Hepatocyte (in vitro differentiated cells): ENCODE data around the gene VMAC.

Experiments
- EZH2phosphoT487 ChIP-seq: fragments of 200-600 bp; sonication (generic); IDR thresholded peaks from one replicate; pipeline ENCODE4 v1.6.1; 2018; ENCODE audit warnings: antibody characterized with exemption, mild to moderate bottlenecking, low read depth, moderate library complexity; ENCODE audit not compliant: unreplicated experiment, severe bottlenecking
- TF ChIP-seq, protein P1 (sequence below): fragments of 200-600 bp; sonication (generic); IDR thresholded peaks from 2 replicates; pipeline ENCODE4 v1.5.1; 2016; ENCODE audit warnings: antibody characterized with exemption, mild to moderate bottlenecking; ENCODE audit not compliant: poor library complexity

GRCh38 chr19:5895890-5896289, 8.8 kb upstream of the VMAC start:
- TF ChIP-seq, protein P1, sequence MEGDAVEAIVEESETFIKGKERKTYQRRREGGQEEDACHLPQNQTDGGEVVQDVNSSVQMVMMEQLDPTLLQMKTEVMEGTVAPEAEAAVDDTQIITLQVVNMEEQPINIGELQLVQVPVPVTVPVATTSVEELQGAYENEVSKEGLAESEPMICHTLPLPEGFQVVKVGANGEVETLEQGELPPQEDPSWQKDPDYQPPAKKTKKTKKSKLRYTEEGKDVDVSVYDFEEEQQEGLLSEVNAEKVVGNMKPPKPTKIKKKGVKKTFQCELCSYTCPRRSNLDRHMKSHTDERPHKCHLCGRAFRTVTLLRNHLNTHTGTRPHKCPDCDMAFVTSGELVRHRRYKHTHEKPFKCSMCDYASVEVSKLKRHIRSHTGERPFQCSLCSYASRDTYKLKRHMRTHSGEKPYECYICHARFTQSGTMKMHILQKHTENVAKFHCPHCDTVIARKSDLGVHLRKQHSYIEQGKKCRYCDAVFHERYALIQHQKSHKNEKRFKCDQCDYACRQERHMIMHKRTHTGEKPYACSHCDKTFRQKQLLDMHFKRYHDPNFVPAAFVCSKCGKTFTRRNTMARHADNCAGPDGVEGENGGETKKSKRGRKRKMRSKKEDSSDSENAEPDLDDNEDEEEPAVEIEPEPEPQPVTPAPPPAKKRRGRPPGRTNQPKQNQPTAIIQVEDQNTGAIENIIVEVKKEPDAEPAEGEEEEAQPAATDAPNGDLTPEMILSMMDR, result no peak
- no peak for TF ChIP-seq EZH2phosphoT487
